Activated naive CD8-positive, alpha-beta T cell (primary cell): Measurements from ENCODE around the gene C20orf202.
"Not testable (repeated sequence)": the region's sequence is repeated elsewhere in the genome, so short reads cannot be mapped to it uniquely, and the experiment has no call there.

ENCODE experiments used
- H3K27ac Mint-ChIP-seq: one replicate; pipeline ENCODE4 v1.8.0; 2021; ENCODE audit warnings: mixed read lengths
- H3K27me3 Mint-ChIP-seq: one replicate; pipeline ENCODE4 v1.8.0; 2021; ENCODE audit warnings: mixed read lengths
- H3K36me3 Mint-ChIP-seq: one replicate; pipeline ENCODE4 v1.8.0; 2021; ENCODE audit warnings: mixed read lengths
- H3K4me1 Mint-ChIP-seq: one replicate; pipeline ENCODE4 v1.8.0; 2021; ENCODE audit warnings: low read depth, mixed read lengths
- H3K4me3 Mint-ChIP-seq: one replicate; pipeline ENCODE4 v1.8.0; 2021; ENCODE audit warnings: mild to moderate bottlenecking, mixed read lengths
- H3K9me3 Mint-ChIP-seq: one replicate; pipeline ENCODE4 v1.8.0; 2021; ENCODE audit warnings: low read depth, mixed read lengths

Gene C20orf202

GRCh38 chr20:1241456-1241855 is 38.2 kb downstream of the C20orf202 start:
- Mint-ChIP-seq H3K36me3 (no peaks in the 10 kb centered on the region), H3K4me3 (no peak overlapping the region), H3K27me3 (peaks cover 2% of the 10 kb centered on the region), H3K4me1 (peaks cover 3% of the 10 kb centered on the region), H3K27ac (no peak overlapping the region), H3K9me3 (no peaks in the 10 kb centered on the region)

GRCh38 chr20:1242099-1242498 is 38.8 kb downstream of the C20orf202 start:
- H3K9me3 Mint-ChIP-seq, result no peaks in the 10 kb centered on the region
- no peaks in the 10 kb centered on the region for H3K36me3 Mint-ChIP-seq
- H3K4me3 Mint-ChIP-seq, result no peak overlapping the region
- H3K27me3 Mint-ChIP-seq, result peaks cover 2% of the 10 kb centered on the region
- no peak overlapping the region for H3K27ac Mint-ChIP-seq
- peaks cover 3% of the 10 kb centered on the region for H3K4me1 Mint-ChIP-seq

GRCh38 chr20:1242530-1242929 is 39.3 kb downstream of the C20orf202 start:
- H3K27me3 Mint-ChIP-seq, result peaks cover 2% of the 10 kb centered on the region
- H3K9me3 Mint-ChIP-seq, result no peaks in the 10 kb centered on the region
- H3K27ac Mint-ChIP-seq, result no peak overlapping the region
- H3K36me3 Mint-ChIP-seq, result no peaks in the 10 kb centered on the region
- H3K4me1 Mint-ChIP-seq, result peaks cover 4% of the 10 kb centered on the region
- H3K4me3 Mint-ChIP-seq, result no peak overlapping the region

- peaks cover 2% of the 10 kb centered on the region for H3K27me3 Mint-ChIP-seq
- H3K27ac Mint-ChIP-seq, result no peak overlapping the region
- no peaks in the 10 kb centered on the region for H3K36me3 Mint-ChIP-seq
- no peak overlapping the region for H3K4me3 Mint-ChIP-seq
- H3K4me1 Mint-ChIP-seq, result peaks cover 7% of the 10 kb centered on the region
- H3K9me3 Mint-ChIP-seq, result no peaks in the 10 kb centered on the region
These were observed 42.3 kb downstream of the C20orf202 start for GRCh38 chr20:1245578-1245977.

GRCh38 chr20:1247689-1248088 is 44.4 kb downstream of the C20orf202 start:
- peaks cover 18% of the 10 kb centered on the region for H3K4me1 Mint-ChIP-seq
- H3K9me3 Mint-ChIP-seq, result no peaks in the 10 kb centered on the region
- no peaks in the 10 kb centered on the region for H3K27me3 Mint-ChIP-seq
- no peaks in the 10 kb centered on the region for H3K36me3 Mint-ChIP-seq
- H3K27ac Mint-ChIP-seq, result no peak overlapping the region
- no peak overlapping the region for H3K4me3 Mint-ChIP-seq

- not testable (repeated sequence) for H3K36me3 Mint-ChIP-seq, H3K27ac Mint-ChIP-seq, H3K27me3 Mint-ChIP-seq, H3K9me3 Mint-ChIP-seq, H3K4me3 Mint-ChIP-seq
- H3K4me1 Mint-ChIP-seq, result peaks cover 18% of the 10 kb centered on the region
These were observed 47.0 kb downstream of the C20orf202 start for GRCh38 chr20:1250282-1250681.

GRCh38 chr20:1252416-1252815 is 49.2 kb downstream of the C20orf202 start:
- no peak overlapping the region for H3K27ac Mint-ChIP-seq

GRCh38 chr20:1254254-1254653 is 51.0 kb downstream of the C20orf202 start:
- Mint-ChIP-seq H3K9me3 (no peaks in the 10 kb centered on the region), H3K4me3 (no peak overlapping the region), H3K27ac (no peak overlapping the region), H3K36me3 (no peaks in the 10 kb centered on the region), H3K4me1 (peaks cover 13% of the 10 kb centered on the region), H3K27me3 (no peaks in the 10 kb centered on the region)

More at GRCh38 chr20:1252416-1252815, 49.2 kb downstream of the C20orf202 start:
- no peaks in the 10 kb centered on the region for H3K9me3 Mint-ChIP-seq
- H3K4me1 Mint-ChIP-seq, result peaks cover 17% of the 10 kb centered on the region
- no peaks in the 10 kb centered on the region for H3K27me3 Mint-ChIP-seq
- H3K4me3 Mint-ChIP-seq, result no peak overlapping the region
- no peaks in the 10 kb centered on the region for H3K36me3 Mint-ChIP-seq

- H3K4me1 Mint-ChIP-seq, result peaks cover 13% of the 10 kb centered on the region
- H3K9me3 Mint-ChIP-seq, result no peaks in the 10 kb centered on the region
These were observed 52.4 kb downstream of the C20orf202 start for GRCh38 chr20:1255675-1256074.

More at GRCh38 chr20:1255675-1256074, 52.4 kb downstream of the C20orf202 start:
- H3K36me3 Mint-ChIP-seq, result no peaks in the 10 kb centered on the region
- no peak overlapping the region for H3K27ac Mint-ChIP-seq
- H3K27me3 Mint-ChIP-seq, result no peaks in the 10 kb centered on the region
- H3K4me3 Mint-ChIP-seq, result no peak overlapping the region
